SH-SY5Y (cell line): Measurements from ENCODE around the gene ADPRHL1.

Experiments
- GATA2 ChIP-seq: IDR thresholded peaks from 2 replicates; pipeline ENCODE4 v1.6.1; 2011; ENCODE audit warnings: mild to moderate bottlenecking, low read depth, low read length
- GATA3 ChIP-seq: IDR thresholded peaks from 2 replicates; pipeline ENCODE4 v1.6.1; 2011; ENCODE audit warnings: low read depth, mild to moderate bottlenecking, low read length, moderate library complexity

Gene ADPRHL1

DNA sequence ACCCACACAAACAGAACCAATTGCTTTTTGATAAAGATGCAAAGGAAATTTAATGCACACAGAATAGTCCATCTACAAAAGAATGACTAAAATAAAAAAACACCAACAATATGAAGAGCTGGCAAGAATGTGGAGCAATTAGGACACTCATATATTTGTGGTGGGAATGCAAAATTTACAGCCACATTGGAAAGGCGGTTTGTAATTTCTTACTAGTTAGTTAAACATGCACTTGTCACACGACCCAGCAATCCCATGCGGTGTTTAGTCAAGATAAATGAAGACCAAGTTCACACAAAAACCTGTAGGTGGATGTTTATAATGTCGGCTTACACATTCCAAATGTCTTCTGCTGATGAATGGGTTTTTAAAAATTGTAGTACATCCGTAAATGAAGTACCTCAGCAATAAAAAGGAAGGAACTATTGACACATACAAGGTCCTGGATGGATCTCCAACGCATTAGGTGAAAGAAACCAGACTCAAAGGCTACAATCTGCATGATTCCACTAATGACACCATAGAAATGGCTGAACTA is 94.6 kb downstream of the ADPRHL1 start:
- TF ChIP-seq GATA3 = no peak

DNA sequence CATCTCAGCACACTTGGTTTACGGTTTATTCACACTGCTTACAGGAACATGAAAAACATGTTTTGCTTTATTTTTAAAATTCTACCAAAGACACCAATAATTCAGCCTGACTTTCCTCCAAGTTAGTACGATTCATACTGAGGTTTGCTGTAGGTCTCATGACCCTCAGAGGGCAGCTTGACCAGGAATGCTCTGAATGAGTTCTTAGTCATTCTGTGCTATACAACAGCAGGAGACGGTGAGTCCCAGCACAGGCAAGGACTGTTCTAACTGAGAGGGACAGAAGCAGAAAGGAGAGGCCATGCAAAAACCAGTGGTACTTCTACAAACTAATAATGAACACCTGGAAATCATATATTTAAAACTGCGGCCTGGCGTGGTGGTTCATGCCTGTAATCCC is 95.8 kb downstream of the ADPRHL1 start:
- TF ChIP-seq GATA2 (no peak), GATA3 (no peak)

DNA sequence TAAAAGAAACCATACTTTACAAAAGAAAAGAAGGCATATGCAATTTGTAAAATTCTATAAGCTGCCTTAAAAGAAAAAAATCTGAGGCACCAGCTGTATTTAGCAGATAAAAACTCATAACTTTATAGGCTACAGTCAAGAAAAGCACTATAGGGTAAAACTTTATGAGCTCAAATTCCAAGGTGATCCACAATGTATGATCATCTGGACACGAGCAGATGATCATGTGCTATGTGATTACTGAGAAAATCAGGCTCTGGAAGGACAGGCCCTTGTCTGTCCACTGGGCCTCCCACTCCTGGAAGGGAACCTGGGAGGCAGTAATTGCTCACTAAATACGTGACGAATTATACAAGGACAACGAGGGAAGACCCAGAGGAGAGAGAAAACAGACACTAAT is 96.7 kb downstream of the ADPRHL1 start:
- TF ChIP-seq GATA3 (no peak), GATA2 (no peak)

DNA sequence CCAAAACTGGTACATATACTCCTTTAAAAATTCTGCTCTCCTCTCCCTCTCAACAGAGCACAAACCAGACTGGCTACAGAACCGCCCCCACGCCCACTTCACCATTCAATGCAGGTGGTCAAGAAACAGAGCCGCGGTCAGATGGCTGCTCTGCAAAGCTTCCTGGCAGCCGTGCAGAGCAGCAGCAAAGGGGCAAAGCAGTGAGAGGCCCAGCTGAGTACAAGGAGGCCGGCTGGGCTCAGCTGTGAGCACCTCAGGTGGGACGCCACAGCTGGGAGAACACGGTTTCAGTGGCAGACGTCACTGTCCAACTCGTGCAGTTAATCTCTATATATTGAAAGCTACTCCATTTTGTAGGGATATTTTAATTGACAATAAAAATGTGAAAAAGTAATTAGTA is 97.7 kb downstream of the ADPRHL1 start:
- TF ChIP-seq GATA2 = no peak
- TF ChIP-seq GATA3 = no peak

DNA sequence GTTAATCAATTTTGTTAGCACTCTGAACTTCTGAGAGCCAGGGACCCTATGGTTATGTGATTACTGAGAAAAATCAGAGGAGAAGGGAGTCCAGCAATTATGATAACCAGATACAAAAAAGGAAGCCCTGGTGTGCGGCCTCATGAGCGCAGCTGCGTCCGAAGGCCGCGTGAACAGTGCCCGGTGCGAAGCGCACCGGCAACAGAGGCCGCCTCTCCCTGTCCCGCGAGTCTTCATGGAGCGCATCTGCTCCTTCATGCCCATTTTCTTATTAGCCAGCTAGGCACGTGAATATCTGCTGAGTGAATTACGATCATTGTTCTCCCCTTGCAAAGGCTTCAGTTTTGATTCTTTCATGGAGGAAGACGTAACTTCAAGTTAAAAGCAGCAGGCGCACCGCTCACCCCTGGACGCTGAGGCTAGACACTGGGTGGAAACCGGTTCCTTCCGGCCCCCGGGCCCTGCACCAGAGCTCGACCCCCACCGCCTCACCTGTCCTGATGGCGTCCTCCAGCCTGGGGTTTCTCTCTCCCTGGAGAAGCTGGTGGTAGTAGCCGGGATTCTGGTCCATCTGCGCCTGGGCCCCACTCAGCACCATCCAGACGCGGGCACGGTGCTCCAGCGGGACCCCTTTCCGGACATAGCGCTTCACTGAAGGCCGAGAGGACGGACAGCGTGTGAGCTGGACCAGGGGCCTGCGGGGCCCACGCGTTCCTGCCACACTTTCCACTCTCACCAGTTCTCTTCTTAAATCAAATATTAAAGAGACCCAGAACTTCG is 98.3 kb downstream of the ADPRHL1 start:
- no peak for TF ChIP-seq GATA3
- TF ChIP-seq GATA2 = no peak

DNA sequence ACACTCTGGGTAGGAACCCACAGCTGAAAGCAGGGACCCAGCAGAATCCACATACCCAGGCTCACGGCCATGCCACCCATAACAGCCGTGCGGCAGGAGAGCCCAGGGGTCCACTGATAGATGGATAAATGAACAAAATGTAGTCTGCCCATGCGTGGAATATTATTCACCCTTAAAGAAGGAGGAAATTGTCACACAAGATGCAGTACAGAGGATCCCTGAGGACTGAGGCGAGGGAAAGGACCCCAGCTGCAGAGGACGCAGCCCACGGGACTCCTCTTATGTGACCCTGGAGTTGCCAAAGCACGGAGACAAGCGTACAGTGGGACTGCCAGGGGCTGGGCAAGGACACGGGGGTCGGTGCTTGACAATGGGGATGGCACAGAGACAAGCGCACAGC is 100.0 kb downstream of the ADPRHL1 start:
- TF ChIP-seq GATA2 (no peak), GATA3 (no peak)

DNA sequence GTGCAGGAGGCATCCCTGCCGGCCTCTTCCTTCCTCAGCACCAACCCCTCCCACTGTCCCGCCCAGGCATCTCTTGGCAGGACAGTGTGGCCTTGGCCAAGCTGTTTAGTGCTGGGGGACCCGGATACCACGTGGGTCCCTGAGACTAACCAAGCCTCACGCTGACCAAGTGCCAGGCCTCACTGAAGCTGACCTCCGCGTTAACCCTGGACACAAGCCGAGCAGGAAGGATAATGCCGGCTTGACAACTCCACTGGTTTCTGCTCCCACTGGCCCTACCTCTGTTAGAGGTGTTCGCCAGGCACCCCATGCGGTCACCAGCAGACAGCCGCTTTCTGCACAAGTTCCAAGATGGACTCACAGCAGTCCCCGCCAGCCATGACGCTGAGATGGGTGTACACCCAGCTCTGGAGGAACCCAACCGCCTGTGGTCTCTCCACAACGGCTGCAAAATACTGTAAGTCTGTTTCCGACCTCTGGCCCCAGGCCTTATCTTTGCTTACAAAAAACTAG is 101.7 kb downstream of the ADPRHL1 start:
- TF ChIP-seq GATA3 (no peak), GATA2 (no peak)

DNA sequence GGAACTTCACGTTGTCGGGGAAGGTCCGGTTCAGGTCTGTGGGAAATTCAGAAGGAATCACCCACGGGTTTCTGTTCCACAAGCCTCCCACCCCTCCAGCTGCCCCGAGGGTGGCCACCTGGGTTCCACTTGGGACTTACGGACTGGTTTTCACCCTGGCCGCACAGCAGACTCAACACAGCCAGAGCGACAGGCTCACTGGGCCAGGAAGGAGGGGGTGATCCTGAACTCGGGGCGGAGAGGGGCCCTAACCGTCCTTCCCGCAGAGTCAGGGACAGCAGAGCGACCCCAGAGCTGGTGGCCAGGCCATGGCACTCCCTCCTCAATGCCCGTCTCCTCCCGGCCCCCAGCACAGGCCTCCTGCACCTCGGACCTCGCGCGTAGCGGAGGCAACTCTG is 102.4 kb downstream of the ADPRHL1 start:
- TF ChIP-seq GATA3 = no peak
- no peak for TF ChIP-seq GATA2

DNA sequence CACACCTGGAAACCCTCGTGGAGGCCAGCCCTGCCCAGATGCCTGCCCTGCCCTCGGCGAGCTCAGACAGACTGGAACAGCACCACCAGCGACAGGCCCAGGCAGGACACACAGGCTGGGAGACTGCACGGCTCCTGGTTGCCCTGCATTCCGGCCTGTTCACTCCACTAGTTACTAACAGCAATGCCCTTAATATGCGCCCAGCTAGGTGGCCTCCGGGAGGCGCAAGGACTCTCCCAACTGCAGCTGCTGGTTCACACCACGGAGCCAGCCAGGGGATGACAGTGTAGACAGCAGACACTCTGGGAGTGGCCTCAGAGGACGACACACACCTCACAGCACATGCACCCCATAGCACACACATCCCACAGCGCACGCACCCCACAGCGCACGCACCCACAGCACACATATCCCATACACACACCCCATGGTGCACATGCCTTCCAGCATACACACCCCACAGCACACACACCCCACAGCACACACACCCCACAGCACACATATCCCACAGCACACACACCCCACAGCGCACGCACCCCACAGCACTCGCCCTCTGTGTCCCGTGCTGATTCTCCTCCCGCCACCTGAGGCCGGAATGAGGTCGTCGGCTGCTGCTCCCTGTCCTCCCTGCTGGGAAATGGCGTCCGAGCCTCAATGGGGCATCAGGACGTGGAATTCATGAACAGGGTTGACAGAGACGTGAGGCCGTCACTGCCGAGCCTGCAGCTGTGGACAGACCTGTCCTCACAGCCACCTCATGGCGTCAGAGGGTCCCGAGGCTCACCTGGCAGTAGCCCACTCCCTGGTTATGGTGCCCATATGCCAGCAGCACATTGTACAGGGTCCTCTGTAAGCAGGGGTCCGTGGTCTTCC is 103.0 kb downstream of the ADPRHL1 start:
- TF ChIP-seq GATA3 = no peak
- no peak for TF ChIP-seq GATA2
